Kidney epithelial cell (primary cell): ENCODE measurements around the gene APBA1. TPM values are rescaled to one million over a fixed set of nuclear protein-coding genes. Genes with fewer than 3 reads are reported as not detected.

ENCODE experiments used
- DNase-seq: peaks from one replicate; pipeline ENCODE4 v3.0.0-alpha.2; 2010; ENCODE audit warnings: low read depth
- H3K27me3 ChIP-seq: 2 replicates; pipeline ENCODE4 v1.6.0; 2011; ENCODE audit warnings: low read length; ENCODE audit not compliant: control insufficient read depth, insufficient read depth
- H3K36me3 ChIP-seq: 2 replicates; pipeline ENCODE4 v1.5.1; 2011; ENCODE audit warnings: low read length; ENCODE audit not compliant: control insufficient read depth, insufficient read depth
- H3K4me3 ChIP-seq: 2 replicates; pipeline ENCODE4 v1.5.1; 2011; ENCODE audit warnings: low read depth, mild to moderate bottlenecking, control low read depth, low read length
- CTCF ChIP-seq: IDR thresholded peaks from 2 replicates; pipeline ENCODE4 v1.5.1; 2011; ENCODE audit warnings: mild to moderate bottlenecking, moderate library complexity, low read length, control low read depth, inconsistent platforms; ENCODE audit not compliant: insufficient read depth, poor library complexity, severe bottlenecking
- total RNA-seq: library from RNA; depleted of rRNA; stranded (reverse); fragments of >200 nt; gene quantifications from 2 replicates; pipeline ENCODE4 v1.2.3, GENCODE V29; 2015

The APBA1 gene
- total RNA-seq, 1 donor from 2014 or later = 1.1 TPM

- DNase-seq = no peak
Measured at GRCh38 chr9:69502671-69503301, 169.4 kb downstream of the APBA1 start.

DNA sequence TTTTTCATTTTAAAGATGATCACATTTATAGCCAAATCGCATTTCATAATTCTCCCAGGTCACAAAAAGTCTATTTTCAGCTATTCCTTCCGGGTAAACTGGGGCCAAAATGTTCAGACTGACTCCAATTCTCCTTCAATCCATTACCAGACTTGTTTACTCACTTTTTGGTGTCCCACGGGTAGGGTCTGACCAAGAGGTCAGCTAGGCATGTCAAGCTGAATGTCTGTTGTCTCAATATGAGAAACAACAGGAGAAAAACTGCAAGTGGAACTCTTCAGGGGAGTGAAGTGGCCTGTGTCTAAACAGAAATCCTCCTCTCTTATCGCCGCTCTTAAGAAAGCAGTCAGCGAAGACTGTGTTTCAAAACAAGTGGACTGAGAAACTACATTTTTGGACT lies 171.3 kb downstream of the APBA1 start:
- no peaks in the 10 kb centered on the region for H3K27me3 ChIP-seq
- no peak overlapping the region for H3K4me3 ChIP-seq
- no peaks in the 10 kb centered on the region for H3K36me3 ChIP-seq
- DNase-seq = no peak
- TF ChIP-seq CTCF = no peak

More at GRCh38 chr9:69502671-69503301, 169.4 kb downstream of the APBA1 start:
- H3K27me3 ChIP-seq = no peaks in the 10 kb centered on the region
- no peak for TF ChIP-seq CTCF
- no peak overlapping the region for H3K4me3 ChIP-seq
- H3K36me3 ChIP-seq = no peaks in the 10 kb centered on the region

DNA sequence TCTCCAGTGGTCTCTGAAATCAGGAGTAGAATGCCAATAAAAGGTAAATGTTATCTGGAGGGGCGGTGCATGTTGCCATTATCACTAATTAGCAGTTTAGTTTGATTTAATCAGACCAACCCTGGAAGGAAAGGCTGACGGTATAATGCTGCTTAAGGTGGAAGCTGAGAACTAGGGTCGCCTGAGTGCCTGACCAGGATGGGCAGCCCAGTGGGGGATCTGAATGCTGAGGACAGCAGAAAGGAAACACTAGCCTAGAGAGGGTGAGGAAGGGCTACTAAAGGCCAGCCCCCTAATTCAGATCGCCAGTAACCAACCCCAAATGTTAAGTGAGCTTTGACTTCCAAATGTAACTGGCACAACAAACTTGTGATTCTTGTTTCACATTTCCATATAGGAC lies 172.2 kb downstream of the APBA1 start:
- TF ChIP-seq CTCF = no peak
- no peak for DNase-seq
- H3K4me3 ChIP-seq = no peak overlapping the region
- H3K27me3 ChIP-seq = no peaks in the 10 kb centered on the region
- no peaks in the 10 kb centered on the region for H3K36me3 ChIP-seq

GRCh38 chr9:69499407-69499806 lies 172.8 kb downstream of the APBA1 start:
- H3K4me3 ChIP-seq = no peak overlapping the region

GRCh38 chr9:69498470-69498869 lies 173.7 kb downstream of the APBA1 start:
- Histone ChIP-seq H3K4me3 (no peak overlapping the region), H3K36me3 (no peaks in the 10 kb centered on the region), H3K27me3 (no peaks in the 10 kb centered on the region)
- no peak for DNase-seq
- TF ChIP-seq CTCF = no peak

More at GRCh38 chr9:69499407-69499806, 172.8 kb downstream of the APBA1 start:
- TF ChIP-seq CTCF = no peak
- no peak for DNase-seq
- Histone ChIP-seq H3K27me3 (no peaks in the 10 kb centered on the region), H3K36me3 (no peaks in the 10 kb centered on the region)

DNA sequence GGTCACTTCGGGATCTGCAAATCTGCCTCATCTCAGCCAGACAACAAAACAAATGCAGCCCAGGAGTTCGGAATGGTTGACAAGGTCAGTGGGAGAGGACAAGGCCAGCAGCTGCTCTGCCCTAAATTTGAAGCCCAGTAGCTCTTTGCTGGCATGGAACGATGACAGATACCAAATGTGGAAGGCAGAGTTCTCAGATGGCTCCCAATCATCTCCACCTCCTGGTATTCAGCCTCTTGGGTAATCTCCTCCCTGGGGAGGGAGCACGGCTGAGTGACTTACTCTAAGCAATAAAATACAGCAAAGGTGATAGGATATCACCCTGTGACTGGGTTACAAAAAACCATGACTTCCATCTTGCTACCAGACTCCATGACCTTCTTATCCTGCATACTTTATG lies 174.4 kb downstream of the APBA1 start:
- no peaks in the 10 kb centered on the region for H3K36me3 ChIP-seq
- TF ChIP-seq CTCF = no peak
- DNase-seq = no peak
- H3K27me3 ChIP-seq = no peaks in the 10 kb centered on the region
- no peak overlapping the region for H3K4me3 ChIP-seq
